IPS-15b (cell line): ENCODE measurements around the gene BAZ1A.

ENCODE experiments used
- H3K27me3 ChIP-seq: one replicate; pipeline ENCODE4 v1.6.1; 2013; ENCODE audit warnings: low read length; ENCODE audit not compliant: control insufficient read depth, insufficient read depth
- H3K36me3 ChIP-seq: one replicate; pipeline ENCODE4 v1.6.1; 2013; ENCODE audit warnings: low read length; ENCODE audit not compliant: control insufficient read depth, insufficient read depth
- H3K4me1 ChIP-seq: one replicate; pipeline ENCODE4 v1.6.1; 2013; ENCODE audit warnings: mild to moderate bottlenecking, low read length; ENCODE audit not compliant: control insufficient read depth, insufficient read depth
- H3K4me3 ChIP-seq: one replicate; pipeline ENCODE4 v1.5.1; 2013; ENCODE audit warnings: low read depth, low read length
- H3K9ac ChIP-seq: one replicate; pipeline ENCODE4 v1.6.1; 2013; ENCODE audit warnings: low read depth, mild to moderate bottlenecking, low read length
- H3K9me3 ChIP-seq: one replicate; pipeline ENCODE4 v1.6.1; 2013; ENCODE audit warnings: mild to moderate bottlenecking, low read length; ENCODE audit not compliant: control insufficient read depth, insufficient read depth

BAZ1A gene

DNA sequence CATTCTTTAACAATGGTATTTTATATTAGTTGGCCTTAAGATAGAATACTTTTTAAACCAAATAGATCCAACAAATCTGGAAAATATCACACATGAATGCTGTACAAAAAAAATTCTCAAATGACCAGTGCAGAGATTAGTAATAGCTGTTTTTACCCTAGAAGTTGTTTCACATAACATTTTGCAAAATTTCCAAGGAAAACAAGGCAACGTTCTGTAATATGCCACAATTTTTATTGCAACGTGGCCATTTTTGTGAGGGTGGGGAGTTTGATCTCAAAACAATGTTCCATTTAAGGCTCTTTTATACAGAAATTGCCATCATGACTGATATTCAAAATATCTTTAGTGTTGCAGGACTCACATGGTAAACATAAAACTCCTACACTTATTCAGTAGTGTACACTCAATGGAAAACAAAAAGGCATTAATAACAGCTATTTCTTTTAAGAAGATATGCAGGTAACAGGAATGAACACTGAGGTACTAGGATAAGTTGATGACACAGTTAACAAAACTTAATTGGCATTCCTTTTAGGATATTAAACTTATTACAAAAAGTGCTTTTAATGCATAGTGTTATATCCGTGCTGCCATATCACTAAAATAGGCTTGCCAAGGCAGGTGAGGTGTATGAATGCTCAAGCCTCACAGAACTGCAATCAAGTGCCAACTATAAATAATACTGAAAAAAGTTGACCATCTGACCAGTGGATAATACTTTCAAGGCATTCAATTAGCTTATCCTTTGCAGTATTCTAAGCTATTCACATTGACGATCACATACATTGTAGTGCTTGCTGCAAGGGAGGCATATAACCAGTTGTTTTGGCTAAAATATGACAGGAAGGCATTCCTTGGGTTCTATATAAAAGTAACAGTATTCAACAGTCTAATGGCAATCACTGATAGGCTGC, 163.1 kb downstream of the BAZ1A start:
- Histone ChIP-seq H3K36me3 (no peaks in the 10 kb centered on the region), H3K9me3 (no peaks in the 10 kb centered on the region), H3K4me1 (no peaks in the 10 kb centered on the region), H3K4me3 (no peak overlapping the region), H3K9ac (no peak overlapping the region), H3K27me3 (peaks cover 10% of the 10 kb centered on the region)

DNA sequence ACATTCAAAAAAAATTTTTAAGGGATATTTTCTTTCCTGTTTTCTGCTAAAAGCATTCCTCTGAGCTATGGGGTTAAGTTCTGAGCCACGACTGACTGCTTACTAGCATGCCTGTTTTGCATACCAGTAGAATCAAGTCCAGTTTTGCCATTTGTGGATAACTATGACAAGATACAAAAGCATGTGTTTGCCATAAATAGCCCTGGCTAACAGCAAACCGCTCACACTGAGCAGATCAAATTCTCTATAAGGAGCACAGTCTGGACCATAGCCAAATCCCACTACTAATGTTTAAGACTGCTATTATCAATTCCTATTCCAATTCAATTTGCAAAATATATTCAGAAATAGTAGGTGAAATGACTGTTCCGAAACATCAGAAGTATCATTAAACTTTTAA, 164.0 kb downstream of the BAZ1A start:
- H3K9me3 ChIP-seq, result no peaks in the 10 kb centered on the region
- no peaks in the 10 kb centered on the region for H3K36me3 ChIP-seq
- H3K9ac ChIP-seq, result no peak overlapping the region
- no peaks in the 10 kb centered on the region for H3K4me1 ChIP-seq
- H3K27me3 ChIP-seq, result peaks cover 10% of the 10 kb centered on the region
- H3K4me3 ChIP-seq, result no peak overlapping the region

DNA sequence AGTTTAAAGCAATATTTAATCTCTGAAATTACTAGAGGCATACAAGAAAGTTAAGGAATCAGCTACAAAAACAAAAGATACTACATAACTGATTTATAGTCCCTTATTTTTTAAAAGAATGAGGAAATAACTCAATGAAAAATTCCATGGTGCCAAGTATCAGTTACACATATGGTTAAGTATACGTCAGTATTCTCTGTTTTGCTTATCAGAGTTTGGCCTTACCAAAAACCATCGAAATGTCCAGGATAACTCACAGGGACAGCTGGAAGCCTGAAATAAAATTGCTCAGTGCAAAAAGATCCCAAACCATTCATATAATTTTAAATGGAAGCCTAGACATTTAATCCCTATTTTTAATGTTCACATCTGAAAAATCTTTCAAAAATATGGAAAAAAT, 164.4 kb downstream of the BAZ1A start:
- H3K9me3 ChIP-seq, result no peaks in the 10 kb centered on the region
- H3K27me3 ChIP-seq, result peaks cover 8% of the 10 kb centered on the region
- H3K4me1 ChIP-seq, result no peaks in the 10 kb centered on the region
- H3K9ac ChIP-seq, result no peak overlapping the region
- H3K4me3 ChIP-seq, result no peak overlapping the region
- no peaks in the 10 kb centered on the region for H3K36me3 ChIP-seq

DNA sequence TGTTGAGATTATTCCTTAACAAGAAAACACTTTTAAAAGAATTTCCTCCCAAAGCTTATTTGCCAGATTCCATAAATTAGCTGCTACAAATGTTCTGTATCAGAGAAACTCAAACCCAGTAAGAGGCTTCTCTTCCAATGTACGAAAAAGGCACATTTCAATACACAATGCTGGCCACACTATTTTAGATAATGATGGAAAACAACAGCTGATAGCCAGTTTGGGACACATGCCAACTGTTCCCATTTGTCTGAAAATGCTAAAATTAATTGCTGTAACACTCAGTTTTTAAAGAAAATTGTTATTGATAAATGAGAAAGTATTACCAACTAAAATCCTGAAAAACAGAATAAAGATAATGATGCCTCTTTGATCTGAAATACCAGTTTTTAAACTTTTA, 165.2 kb downstream of the BAZ1A start:
- Histone ChIP-seq H3K27me3 (peaks cover under 1% of the 10 kb centered on the region), H3K36me3 (no peaks in the 10 kb centered on the region), H3K4me1 (no peaks in the 10 kb centered on the region), H3K4me3 (no peak overlapping the region), H3K9me3 (no peaks in the 10 kb centered on the region), H3K9ac (no peak overlapping the region)

DNA sequence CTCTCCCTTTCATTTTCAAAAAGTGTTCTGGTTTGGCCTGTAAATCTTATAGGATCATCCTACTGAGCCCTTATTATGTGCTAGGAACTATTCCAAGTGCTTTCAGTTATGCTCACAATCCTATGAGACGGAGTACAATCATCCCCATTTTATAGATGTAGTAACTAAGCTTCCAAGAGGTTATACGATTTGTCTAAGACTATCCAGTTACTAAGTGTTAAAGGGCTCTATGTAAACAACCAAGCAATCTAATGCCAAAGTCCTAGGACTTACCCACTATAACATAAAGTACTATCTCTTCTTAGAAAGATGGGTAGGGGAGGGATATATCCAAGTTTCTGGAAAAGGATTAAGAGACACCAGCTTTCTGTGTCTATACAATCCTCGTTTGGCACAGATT, 167.4 kb downstream of the BAZ1A start:
- H3K4me1 ChIP-seq, result no peaks in the 10 kb centered on the region
- no peaks in the 10 kb centered on the region for H3K27me3 ChIP-seq
- no peaks in the 10 kb centered on the region for H3K9me3 ChIP-seq
- no peaks in the 10 kb centered on the region for H3K36me3 ChIP-seq
- no peak overlapping the region for H3K9ac ChIP-seq
- no peak overlapping the region for H3K4me3 ChIP-seq
